IPS-15b (cell line): ENCODE data around the gene SAMD3.
"Not testable (repeated sequence)": the region's sequence is repeated elsewhere in the genome, so short reads cannot be mapped to it uniquely, and the experiment has no call there.

ENCODE experiments used
- H3K27me3 ChIP-seq: one replicate; pipeline ENCODE4 v1.6.1; 2013; ENCODE audit warnings: low read length; ENCODE audit not compliant: control insufficient read depth, insufficient read depth
- H3K36me3 ChIP-seq: one replicate; pipeline ENCODE4 v1.6.1; 2013; ENCODE audit warnings: low read length; ENCODE audit not compliant: control insufficient read depth, insufficient read depth
- H3K4me1 ChIP-seq: one replicate; pipeline ENCODE4 v1.6.1; 2013; ENCODE audit warnings: mild to moderate bottlenecking, low read length; ENCODE audit not compliant: control insufficient read depth, insufficient read depth
- H3K4me3 ChIP-seq: one replicate; pipeline ENCODE4 v1.5.1; 2013; ENCODE audit warnings: low read depth, low read length
- H3K9ac ChIP-seq: one replicate; pipeline ENCODE4 v1.6.1; 2013; ENCODE audit warnings: low read depth, mild to moderate bottlenecking, low read length
- H3K9me3 ChIP-seq: one replicate; pipeline ENCODE4 v1.6.1; 2013; ENCODE audit warnings: mild to moderate bottlenecking, low read length; ENCODE audit not compliant: control insufficient read depth, insufficient read depth

The SAMD3 gene

DNA sequence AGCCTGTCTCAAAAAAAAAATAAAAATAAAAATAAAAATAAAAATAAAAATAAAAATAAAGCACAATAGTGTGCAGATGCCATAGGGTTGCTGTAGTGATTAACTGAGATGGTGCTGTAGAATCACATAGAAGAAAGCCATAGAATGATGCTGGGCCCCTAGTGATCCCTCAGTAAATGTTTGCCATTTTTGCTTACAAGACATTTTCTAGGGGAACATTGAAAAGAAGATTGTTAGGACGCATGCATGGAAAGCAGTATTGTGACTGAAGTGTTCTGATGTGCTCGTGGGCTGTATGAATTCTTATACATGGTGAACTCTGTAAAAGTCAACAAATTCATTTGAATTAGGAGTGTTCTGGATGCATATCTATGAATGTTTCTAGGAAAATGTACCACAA is 22.0 kb upstream of the SAMD3 start:
- Histone ChIP-seq H3K4me1 (no peaks in the 10 kb centered on the region), H3K9me3 (no peaks in the 10 kb centered on the region), H3K27me3 (no peaks in the 10 kb centered on the region), H3K9ac (no peak overlapping the region), H3K36me3 (no peaks in the 10 kb centered on the region), H3K4me3 (no peak overlapping the region)

DNA sequence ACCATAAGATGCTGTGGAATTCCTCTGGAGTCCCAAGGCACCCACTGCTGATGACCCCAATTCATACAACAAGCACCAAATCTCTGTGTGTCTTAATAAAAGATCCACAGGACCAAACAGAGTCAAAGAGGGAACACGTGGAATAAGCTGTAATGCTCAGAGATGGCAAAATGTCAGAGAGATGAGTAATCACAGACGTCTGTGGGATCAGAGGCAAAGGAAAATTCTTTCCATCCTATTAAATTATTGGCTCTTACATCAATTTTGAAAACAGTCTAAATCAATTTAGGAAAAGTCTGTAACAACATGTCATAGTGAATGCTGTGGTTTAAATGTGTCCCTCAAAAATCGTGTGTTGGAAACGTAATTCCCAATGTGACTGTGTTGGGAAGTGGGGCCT is 17.5 kb upstream of the SAMD3 start:
- no peaks in the 10 kb centered on the region for H3K4me1 ChIP-seq
- H3K36me3 ChIP-seq, result no peaks in the 10 kb centered on the region
- no peaks in the 10 kb centered on the region for H3K27me3 ChIP-seq
- H3K9ac ChIP-seq, result no peak overlapping the region
- no peak overlapping the region for H3K4me3 ChIP-seq
- no peaks in the 10 kb centered on the region for H3K9me3 ChIP-seq

DNA sequence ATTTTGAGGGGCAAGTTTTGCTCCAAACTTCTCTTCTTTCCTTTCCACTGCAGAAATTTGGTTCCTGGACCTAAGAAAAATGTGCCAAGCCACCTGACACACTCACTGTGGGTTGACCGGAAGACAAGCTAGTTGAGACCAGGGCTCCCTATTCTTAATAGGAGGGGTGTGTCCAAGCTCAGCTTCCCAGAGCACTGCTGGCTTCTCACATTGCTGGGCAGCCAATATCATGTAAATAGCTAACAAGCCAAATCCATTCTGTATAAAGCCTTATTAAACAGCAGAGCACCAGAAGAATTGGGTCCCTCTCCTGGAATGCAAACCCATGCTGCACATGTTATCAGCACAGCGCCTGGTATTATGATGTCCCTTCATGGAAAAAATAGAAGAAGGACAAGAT is 17.0 kb upstream of the SAMD3 start:
- H3K9ac ChIP-seq, result no peak overlapping the region
- no peaks in the 10 kb centered on the region for H3K9me3 ChIP-seq
- H3K4me3 ChIP-seq, result no peak overlapping the region
- H3K27me3 ChIP-seq, result no peaks in the 10 kb centered on the region
- H3K4me1 ChIP-seq, result no peaks in the 10 kb centered on the region
- H3K36me3 ChIP-seq, result no peaks in the 10 kb centered on the region

DNA sequence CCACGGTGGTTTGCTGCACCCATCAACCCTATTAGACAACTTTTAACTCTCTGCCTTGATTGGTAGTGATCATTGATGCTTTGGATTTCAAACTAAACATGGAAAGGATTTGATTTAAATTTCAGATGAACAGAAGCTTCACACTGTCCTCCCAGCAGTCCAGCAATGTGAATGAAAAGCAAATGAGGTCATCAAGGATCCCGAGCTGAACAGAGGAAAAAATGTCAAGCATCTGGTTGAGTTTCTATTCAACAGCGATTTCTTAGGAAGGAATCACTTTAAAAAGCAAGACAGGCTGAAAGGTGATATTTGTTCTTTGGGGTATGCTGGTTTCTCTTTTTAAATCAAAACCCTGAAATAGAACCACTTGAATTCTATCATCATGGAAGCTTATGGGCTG is 10.6 kb upstream of the SAMD3 start:
- H3K9me3 ChIP-seq, result no peaks in the 10 kb centered on the region
- no peaks in the 10 kb centered on the region for H3K27me3 ChIP-seq
- peaks cover 3% of the 10 kb centered on the region for H3K4me1 ChIP-seq
- no peaks in the 10 kb centered on the region for H3K36me3 ChIP-seq
- no peak overlapping the region for H3K4me3 ChIP-seq
- no peak overlapping the region for H3K9ac ChIP-seq

DNA sequence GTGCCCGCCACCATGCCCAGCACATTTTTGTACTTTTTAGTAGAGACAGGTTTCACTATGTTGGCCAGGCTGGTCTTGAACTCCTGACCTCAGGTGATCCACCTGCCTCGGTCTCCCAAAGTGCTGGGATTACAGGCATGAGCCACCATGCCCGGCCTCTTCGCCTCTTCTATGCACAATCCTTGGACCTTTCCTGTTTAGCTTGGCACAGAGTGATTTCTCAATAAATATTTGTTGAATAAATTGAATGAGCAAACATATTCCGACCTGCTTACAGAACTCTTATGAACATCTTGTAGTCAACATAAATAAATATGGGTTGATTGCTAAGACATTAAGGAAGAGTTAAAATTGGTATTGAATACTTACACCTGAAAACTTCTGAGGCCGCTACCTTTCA is 7.8 kb upstream of the SAMD3 start:
- not testable (repeated sequence) for H3K27me3 ChIP-seq, H3K36me3 ChIP-seq, H3K4me3 ChIP-seq, H3K9me3 ChIP-seq, H3K9ac ChIP-seq, H3K4me1 ChIP-seq

DNA sequence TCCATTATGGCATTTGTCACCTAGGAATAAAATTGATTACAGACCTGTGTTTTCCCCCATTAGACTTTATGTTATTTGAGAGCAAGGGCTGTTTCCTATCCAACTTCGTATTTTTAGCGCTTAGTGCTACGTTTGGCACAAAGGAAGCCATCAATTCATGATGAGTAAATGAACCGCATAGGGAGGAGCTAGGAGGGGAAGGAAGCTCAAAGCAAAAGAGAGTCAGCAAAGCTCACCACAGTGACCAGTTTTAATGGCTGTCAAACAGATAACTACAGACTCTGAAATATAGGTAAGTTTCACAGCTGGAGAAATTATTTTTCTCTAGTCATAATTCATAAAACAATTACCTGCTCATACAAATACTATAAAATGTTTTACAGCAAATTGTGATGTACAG is 6.9 kb upstream of the SAMD3 start:
- no peaks in the 10 kb centered on the region for H3K27me3 ChIP-seq
- H3K4me1 ChIP-seq, result peaks cover 3% of the 10 kb centered on the region
- H3K4me3 ChIP-seq, result no peak overlapping the region
- no peaks in the 10 kb centered on the region for H3K9me3 ChIP-seq
- no peak overlapping the region for H3K9ac ChIP-seq
- no peaks in the 10 kb centered on the region for H3K36me3 ChIP-seq

DNA sequence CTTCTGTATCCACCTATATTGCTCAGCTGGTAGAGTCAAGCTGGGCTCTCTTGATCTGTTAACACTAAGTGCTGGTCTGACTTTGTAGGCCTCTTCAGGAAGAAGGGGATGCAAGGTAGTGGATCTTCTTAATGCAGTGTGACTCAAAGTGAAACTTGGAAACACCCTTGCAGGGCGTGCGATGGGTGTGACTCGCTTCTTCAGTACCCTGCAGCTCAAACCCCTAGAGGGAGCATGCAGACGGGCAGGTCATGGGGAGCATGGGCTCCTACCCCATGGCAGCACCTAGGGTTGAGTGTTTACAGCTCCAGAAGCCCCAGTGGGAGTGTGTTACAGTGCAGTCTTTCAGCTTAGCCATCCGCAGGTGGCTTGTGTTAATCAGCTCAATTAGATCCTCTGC is 757 bp upstream of the SAMD3 start:
- no peaks in the 10 kb centered on the region for H3K27me3 ChIP-seq
- no peaks in the 10 kb centered on the region for H3K9me3 ChIP-seq
- no peaks in the 10 kb centered on the region for H3K36me3 ChIP-seq
- H3K4me1 ChIP-seq, result no peaks in the 10 kb centered on the region
- H3K4me3 ChIP-seq, result no peak overlapping the region
- no peak overlapping the region for H3K9ac ChIP-seq

DNA sequence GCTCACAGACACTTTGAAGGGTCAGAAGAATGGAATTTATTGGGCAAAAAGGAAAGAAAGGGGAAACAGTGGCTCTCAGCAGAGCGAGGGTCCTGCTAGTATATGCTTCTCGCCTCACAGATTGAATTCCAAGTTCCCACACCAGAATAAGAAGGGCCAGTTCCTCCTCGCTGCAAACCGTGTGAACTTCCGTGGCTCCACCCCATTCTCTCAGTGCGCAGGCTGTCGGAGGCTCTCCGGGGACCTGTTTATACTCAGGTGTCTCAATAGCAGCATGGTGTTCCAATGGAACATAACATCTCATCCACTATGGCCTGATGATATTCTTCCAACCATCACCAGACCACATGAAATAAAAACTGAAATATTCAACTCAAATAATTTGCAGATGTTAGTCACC is 4.6 kb downstream of the SAMD3 start:
- Histone ChIP-seq H3K9me3 (no peaks in the 10 kb centered on the region), H3K36me3 (no peaks in the 10 kb centered on the region), H3K4me1 (peaks cover 4% of the 10 kb centered on the region), H3K4me3 (no peak overlapping the region), H3K9ac (no peak overlapping the region), H3K27me3 (no peaks in the 10 kb centered on the region)

DNA sequence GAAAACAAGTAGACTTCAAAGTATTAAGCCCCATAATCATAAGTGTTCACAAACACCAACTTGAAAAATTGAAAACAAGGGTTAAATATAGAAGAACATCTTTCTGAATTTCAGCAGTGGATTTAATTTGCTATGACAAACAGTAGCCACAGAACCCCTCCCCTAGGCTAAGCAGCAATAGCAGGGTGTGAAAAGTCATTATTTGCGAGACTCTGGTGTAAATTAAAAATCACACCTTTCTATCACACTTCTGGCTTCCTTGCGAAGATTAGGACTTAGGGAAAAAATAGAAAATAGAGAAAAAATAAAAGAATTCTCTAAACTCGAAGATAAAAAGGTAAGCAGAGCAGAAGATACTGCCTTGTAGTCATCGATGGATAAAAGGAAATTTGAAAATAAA is 6.1 kb downstream of the SAMD3 start:
- no peaks in the 10 kb centered on the region for H3K27me3 ChIP-seq
- H3K9ac ChIP-seq, result no peak overlapping the region
- H3K9me3 ChIP-seq, result no peaks in the 10 kb centered on the region
- peaks cover 4% of the 10 kb centered on the region for H3K4me1 ChIP-seq
- H3K36me3 ChIP-seq, result no peaks in the 10 kb centered on the region
- H3K4me3 ChIP-seq, result no peak overlapping the region

DNA sequence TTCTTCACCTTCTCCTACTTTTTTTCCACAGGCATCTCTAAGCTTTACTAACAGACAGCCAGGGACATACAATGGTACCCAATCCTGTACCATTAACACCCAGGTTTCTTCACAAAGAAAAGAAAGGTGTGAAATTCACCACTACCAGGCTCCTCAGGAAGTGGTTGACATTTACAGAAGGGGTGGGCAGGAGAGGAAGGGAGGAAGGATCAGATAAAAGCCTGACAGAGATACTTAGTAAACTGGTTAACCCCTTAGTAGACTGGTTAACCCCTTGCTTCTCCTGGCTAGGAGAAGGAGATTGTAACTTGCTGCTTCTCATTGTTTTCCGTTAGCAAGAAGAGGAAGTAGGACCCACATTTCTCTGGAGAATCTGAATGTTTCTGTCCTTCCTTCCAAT is 7.2 kb downstream of the SAMD3 start:
- Histone ChIP-seq H3K4me3 (no peak overlapping the region), H3K9me3 (no peaks in the 10 kb centered on the region), H3K36me3 (no peaks in the 10 kb centered on the region), H3K9ac (no peak overlapping the region), H3K4me1 (peaks cover 4% of the 10 kb centered on the region), H3K27me3 (no peaks in the 10 kb centered on the region)

DNA sequence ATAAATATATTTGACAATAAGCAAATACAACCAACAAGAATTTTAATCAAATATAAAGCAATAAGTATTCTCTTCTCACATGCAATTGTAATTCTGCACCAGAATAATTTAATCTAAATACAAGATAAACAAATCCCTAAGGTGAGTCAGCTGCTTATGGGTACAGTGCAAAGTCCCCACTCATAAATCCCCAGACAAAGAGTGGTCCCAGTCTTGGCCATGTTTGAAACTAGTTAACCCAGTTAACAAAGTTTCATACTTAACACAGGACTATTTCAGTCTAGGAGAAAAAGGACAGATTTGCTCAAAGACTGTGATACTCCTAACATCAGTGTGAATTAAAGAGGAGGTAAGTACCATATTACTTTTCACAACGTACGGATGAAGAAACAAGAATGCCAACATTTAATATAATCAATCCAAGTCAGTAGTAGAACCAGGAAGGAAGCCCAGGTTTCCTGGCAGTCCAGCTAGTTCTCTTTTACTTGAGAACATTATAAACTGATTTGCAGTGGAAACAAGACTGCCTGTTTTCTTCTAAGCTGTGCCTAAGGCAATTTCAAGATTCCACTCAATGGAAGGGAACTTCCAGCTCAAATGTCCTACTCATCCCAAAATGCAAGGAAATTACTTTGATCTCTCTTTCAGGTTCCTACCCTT is 10.4 kb downstream of the SAMD3 start:
- H3K9me3 ChIP-seq, result no peaks in the 10 kb centered on the region
- H3K4me1 ChIP-seq, result peaks cover 4% of the 10 kb centered on the region
- H3K4me3 ChIP-seq, result no peak overlapping the region
- no peaks in the 10 kb centered on the region for H3K36me3 ChIP-seq
- H3K9ac ChIP-seq, result no peak overlapping the region
- no peaks in the 10 kb centered on the region for H3K27me3 ChIP-seq

DNA sequence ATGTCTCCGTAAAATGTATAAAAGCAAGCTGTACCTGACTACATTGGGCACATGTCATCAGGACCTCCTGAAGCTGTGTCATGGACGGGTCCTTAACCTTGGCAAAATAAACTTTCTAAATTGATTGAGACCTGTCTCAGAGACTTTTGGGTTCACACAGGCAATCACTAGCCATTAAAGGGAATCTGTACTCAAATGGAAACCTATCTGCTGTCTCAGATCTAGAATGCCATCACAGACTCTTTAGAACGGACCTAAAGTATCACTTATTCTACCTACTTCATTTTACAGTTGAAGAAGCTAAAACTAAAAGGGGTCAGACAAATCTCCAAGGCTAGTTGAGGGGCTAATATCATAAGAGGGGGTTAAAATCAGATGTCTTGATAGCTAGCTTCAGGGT is 11.1 kb downstream of the SAMD3 start:
- Histone ChIP-seq H3K4me3 (no peak overlapping the region), H3K4me1 (peaks cover 4% of the 10 kb centered on the region), H3K27me3 (no peaks in the 10 kb centered on the region), H3K9ac (no peak overlapping the region), H3K36me3 (no peaks in the 10 kb centered on the region), H3K9me3 (no peaks in the 10 kb centered on the region)
